Right ventricle myocardium inferior (tissue), 1 donor: ENCODE measurements around the gene DDAH2. TPM values are rescaled to one million over a fixed set of nuclear protein-coding genes. Genes with fewer than 3 reads are reported as not detected.
"Not testable (repeated sequence)": the region's sequence is repeated elsewhere in the genome, so short reads cannot be mapped to it uniquely, and the experiment has no call there.

Experiments used
- ATAC-seq: fragments of 200-7000 bp; cut with Tn5 transposase; one replicate; pipeline ENCODE4 v1.9.1; 2020; ENCODE audit warnings: mild to moderate bottlenecking, moderate library complexity
- DNase-seq: peaks from one replicate; pipeline ENCODE4 v3.0.0; 2021; ENCODE audit errors: missing footprints
- intact Hi-C: fragments of 100-400 bp; cut with DNase I; formaldehyde crosslinking; loops from one replicate; pipeline ENCODE4 v1.11.0; 2022
- total RNA-seq: library from RNA; stranded (reverse); fragmentation: NEBNext Ultra II Directional; extraction: Animal tissue kit (Norgen Biotek cat#: 25700); gene quantifications from one replicate; pipeline ENCODE4 v1.2.1, GENCODE V29; 2021
- donor health status: DM: no; HTN: yes; CAD: no; lungs with severe emphysema.

The DDAH2 gene
- total RNA-seq, 1 donor from 2014 or later, result 40.6 TPM

- no peak for ATAC-seq
- DNase-seq, result no peak
- intact Hi-C loops, result no loop called here
Observed at GRCh38 chr6:31721351-31722020, 7.6 kb downstream of the DDAH2 start, which contains the start of gene LY6G6C. TSS of gene LY6G6C (minus strand) at chr6:31721746. CDS start at chr6:31721679, 67 bp downstream.

- intact Hi-C loops, result no loop called here
- no peak for ATAC-seq
- no peak for DNase-seq
Observed at GRCh38 chr6:31720196-31720770, 8.8 kb downstream of the DDAH2 start.

GRCh38 chr6:31719001-31719400 lies 10.1 kb downstream of the DDAH2 start:
- DNase-seq, result no peak

GRCh38 chr6:31718265-31718664 lies 10.8 kb downstream of the DDAH2 start:
- DNase-seq, result no peak
- intact Hi-C loops, result no loop called here
- no peak for ATAC-seq

More at GRCh38 chr6:31719001-31719400, 10.1 kb downstream of the DDAH2 start:
- ATAC-seq, result no peak
- intact Hi-C loops, result no loop called here

- ATAC-seq, result no peak
- peak; percentile 44 for DNase-seq
- intact Hi-C loops, result no loop called here
Observed at GRCh38 chr6:31717499-31718222, 11.4 kb downstream of the DDAH2 start.

- ATAC-seq, result no peak
Observed at GRCh38 chr6:31715022-31715958, 13.8 kb downstream of the DDAH2 start, which contains the start of gene LY6G6D. TSS of gene LY6G6D (plus strand) at chr6:31715348. CDS start at chr6:31715356, 8 bp downstream.

GRCh38 chr6:31713991-31714684 lies 15.0 kb downstream of the DDAH2 start:
- no peak for ATAC-seq
- DNase-seq, result no peak
- intact Hi-C loops, result no loop called here

More at GRCh38 chr6:31715022-31715958, 13.8 kb downstream of the DDAH2 start, which contains the start of gene LY6G6D:
- no peak for DNase-seq
- intact Hi-C loops, result no loop called here

GRCh38 chr6:31713465-31713864 lies 15.6 kb downstream of the DDAH2 start:
- DNase-seq (no peak), ATAC-seq (no peak)
- intact Hi-C loops, result no loop called here

GRCh38 chr6:31712296-31712695 lies 16.8 kb downstream of the DDAH2 start:
- ATAC-seq, result peak; percentile 59
- no peak for DNase-seq
- intact Hi-C loops, result no loop called here

- DNase-seq (no peak), ATAC-seq (no peak)
Observed at GRCh38 chr6:31711233-31711632, 17.9 kb downstream of the DDAH2 start.

GRCh38 chr6:31710523-31711219 lies 18.4 kb downstream of the DDAH2 start:
- DNase-seq (no peak), ATAC-seq (no peak)
- intact Hi-C loops, result no loop called here

More at GRCh38 chr6:31711233-31711632, 17.9 kb downstream of the DDAH2 start:
- intact Hi-C loops, result no loop called here

- ATAC-seq, intact Hi-C loops, DNase-seq: not testable (repeated sequence)
Observed at GRCh38 chr6:31709157-31709556, 19.9 kb downstream of the DDAH2 start.

GRCh38 chr6:31708224-31708623 lies 20.9 kb downstream of the DDAH2 start:
- no peak for DNase-seq
- ATAC-seq, result no peak
- intact Hi-C loops, result no loop called here

GRCh38 chr6:31707701-31708100 lies 21.4 kb downstream of the DDAH2 start:
- DNase-seq, result no peak
- intact Hi-C loops, result no loop called here
- ATAC-seq, result no peak

- intact Hi-C loops, result no loop called here
- DNase-seq (no peak), ATAC-seq (no peak)
Observed at GRCh38 chr6:31706599-31706998, 22.5 kb downstream of the DDAH2 start, which contains the start of gene LY6G6F. TSS of gene LY6G6F (plus strand) at chr6:31706866. CDS start at chr6:31706907, 41 bp downstream.

- no peak for DNase-seq
- no peak for ATAC-seq
- intact Hi-C loops, result no loop called here
Observed at GRCh38 chr6:31705931-31706330, 23.2 kb downstream of the DDAH2 start.
